Left lung (tissue), 10 donors: ENCODE results near the gene ANXA3. TPM values are rescaled to one million over a fixed set of nuclear protein-coding genes. Genes with fewer than 3 reads are reported as not detected.
"Not testable (repeated sequence)": the region's sequence is repeated elsewhere in the genome, so short reads cannot be mapped to it uniquely, and the experiment has no call there.

Experiments used
- ATAC-seq: fragments of 200-7000 bp; cut with Tn5 transposase; one replicate; pipeline ENCODE4 v1.9.1; 2020; ENCODE audit warnings: moderate library complexity
- DNase-seq, 4 donors: peaks; one replicate each; pipeline ENCODE4 v3.0.0-alpha.2; 2013 to 2020
- H3K27ac ChIP-seq, 2 donors: fragments of 200-600 bp; sonication (generic) in 1 of 2; one replicate each; pipeline versions ENCODE4 v1.5.0 to v1.8.0; 2020 to 2021
- H3K27me3 ChIP-seq, 2 donors: fragments of 200-600 bp; sonication (generic) in 1 of 2; one replicate each; pipeline versions ENCODE4 v1.5.0 to v1.8.0; 2020 to 2021
- H3K36me3 ChIP-seq, 2 donors: fragments of 200-600 bp; sonication (generic) in 1 of 2; one replicate each; pipeline versions ENCODE4 v1.5.0 to v1.8.0; 2020 to 2021
- H3K4me1 ChIP-seq, 2 donors: fragments of 200-600 bp; one replicate each; pipeline ENCODE4 v1.8.0; 2021
- H3K4me3 ChIP-seq, 2 donors: fragments of 200-600 bp; sonication (generic) in 1 of 2; one replicate each; pipeline versions ENCODE4 v1.5.0 to v1.8.0; 2020 to 2021; ENCODE audit warnings: mild to moderate bottlenecking in 1 of 2
- H3K9me3 ChIP-seq, 2 donors: fragments of 200-600 bp; sonication (generic) in 1 of 2; one replicate each; pipeline versions ENCODE4 v1.5.0 to v1.8.0; 2020 to 2021
- intact Hi-C, 2 donors: fragments of 100-400 bp; cut with DNase I; formaldehyde crosslinking; loops; one replicate each; pipeline versions ENCODE4 v1.11.2 to v1.14.2; 2022
- polyA plus RNA-seq, 6 donors: library from polyadenylated mRNA; unstranded; fragments of 120-200 nt; gene quantifications; one replicate each; pipeline ENCODE4 v1.2.1, GENCODE V29; 2013; ENCODE audit not compliant: insufficient read length in 6 of 6
- total RNA-seq, 2 donors: library from RNA; stranded (reverse); fragmentation: NEBNext Ultra II Directional; extraction: Animal tissue kit (Norgen Biotek cat#: 25700); gene quantifications; one replicate each; pipeline ENCODE4 v1.2.1, GENCODE V29; 2021
- TF ChIP-seq, protein P1 (sequence below), 2 donors: fragments of 200-600 bp; sonication (generic) in 1 of 2; IDR thresholded peaks; one replicate each; pipeline versions ENCODE4 v1.5.0 to v1.8.0; 2021; ENCODE audit warnings: antibody characterized with exemption in 2 of 2
- donor health status: DM: no; HTN: yes; CAD: no.
- donor health status: DM: no; HTN: no; CAD: no.

ANXA3 gene
- total and polyA plus RNA-seq, 8 donors, result 70.4 to 159 (median 112) TPM

DNA sequence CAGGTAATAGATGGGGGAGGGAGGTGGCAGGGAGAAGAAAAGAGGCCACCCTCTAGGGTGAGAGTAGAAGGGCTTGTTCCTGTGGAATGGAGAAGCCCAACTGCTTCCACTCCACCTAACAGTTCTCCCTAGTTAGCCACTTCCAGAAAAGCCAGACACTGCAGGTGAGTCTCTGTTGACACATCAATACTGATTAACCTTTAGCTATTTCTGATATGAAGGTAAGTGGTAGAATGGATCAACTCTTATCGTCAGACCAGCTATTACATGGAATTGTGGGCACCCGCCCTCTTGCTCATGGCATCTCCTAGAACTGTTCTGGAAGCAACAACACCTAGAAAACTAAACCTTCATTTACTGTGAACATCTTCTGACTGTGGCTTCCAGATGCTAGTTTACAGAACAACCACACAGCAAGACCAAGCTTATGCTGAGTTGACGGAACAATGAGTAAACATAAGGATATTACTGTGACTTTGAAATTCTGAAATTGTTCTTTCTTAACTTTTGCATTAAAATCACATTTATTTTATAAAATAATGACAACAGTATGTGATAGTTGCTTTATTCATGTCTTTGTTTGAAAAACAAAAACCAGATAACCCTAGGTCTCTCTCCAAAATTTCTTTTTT, 44.7 kb downstream of the ANXA3 start:
- TF ChIP-seq, protein P1, sequence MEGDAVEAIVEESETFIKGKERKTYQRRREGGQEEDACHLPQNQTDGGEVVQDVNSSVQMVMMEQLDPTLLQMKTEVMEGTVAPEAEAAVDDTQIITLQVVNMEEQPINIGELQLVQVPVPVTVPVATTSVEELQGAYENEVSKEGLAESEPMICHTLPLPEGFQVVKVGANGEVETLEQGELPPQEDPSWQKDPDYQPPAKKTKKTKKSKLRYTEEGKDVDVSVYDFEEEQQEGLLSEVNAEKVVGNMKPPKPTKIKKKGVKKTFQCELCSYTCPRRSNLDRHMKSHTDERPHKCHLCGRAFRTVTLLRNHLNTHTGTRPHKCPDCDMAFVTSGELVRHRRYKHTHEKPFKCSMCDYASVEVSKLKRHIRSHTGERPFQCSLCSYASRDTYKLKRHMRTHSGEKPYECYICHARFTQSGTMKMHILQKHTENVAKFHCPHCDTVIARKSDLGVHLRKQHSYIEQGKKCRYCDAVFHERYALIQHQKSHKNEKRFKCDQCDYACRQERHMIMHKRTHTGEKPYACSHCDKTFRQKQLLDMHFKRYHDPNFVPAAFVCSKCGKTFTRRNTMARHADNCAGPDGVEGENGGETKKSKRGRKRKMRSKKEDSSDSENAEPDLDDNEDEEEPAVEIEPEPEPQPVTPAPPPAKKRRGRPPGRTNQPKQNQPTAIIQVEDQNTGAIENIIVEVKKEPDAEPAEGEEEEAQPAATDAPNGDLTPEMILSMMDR (IDR thresholded peaks at IDR 0.05), result no peak
- no peak overlapping the region for H3K4me3 ChIP-seq
- no peaks in the 10 kb centered on the region for H3K27me3 ChIP-seq
- intact Hi-C loops, result no loop called here
- H3K27ac ChIP-seq, result no peak overlapping the region
- ATAC-seq (peak; percentile 23), DNase-seq (no peak)
- no peaks in the 10 kb centered on the region for H3K9me3 ChIP-seq
- H3K4me1 ChIP-seq, result no peaks in the 10 kb centered on the region
- peaks cover 0 to 89% of the 10 kb centered on the region in 2 donors for H3K36me3 ChIP-seq

GRCh38 chr4:78598431-78598830, 46.9 kb downstream of the ANXA3 start:
- H3K27ac ChIP-seq, intact Hi-C loops, H3K9me3 ChIP-seq, H3K4me1 ChIP-seq, H3K27me3 ChIP-seq, ATAC-seq, H3K4me3 ChIP-seq: not testable (repeated sequence)
- peak in 1 of 4 donors; percentile 59 for DNase-seq
- H3K36me3 ChIP-seq, result peaks cover 0 to 92% of the 10 kb centered on the region in 2 donors

- Histone ChIP-seq H3K27ac (no peak overlapping the region), H3K9me3 (no peaks in the 10 kb centered on the region), H3K4me3 (no peak overlapping the region), H3K36me3 (peaks cover 0 to 92% of the 10 kb centered on the region in 2 donors), H3K27me3 (no peaks in the 10 kb centered on the region), H3K4me1 (no peaks in the 10 kb centered on the region)
- ATAC-seq (no peak), DNase-seq (no peak)
- intact Hi-C loops, result no loop called here
- TF ChIP-seq, protein P1 (IDR thresholded peaks at IDR 0.05), result no peak
Observed at GRCh38 chr4:78599147-78599546, 47.6 kb downstream of the ANXA3 start.

DNA sequence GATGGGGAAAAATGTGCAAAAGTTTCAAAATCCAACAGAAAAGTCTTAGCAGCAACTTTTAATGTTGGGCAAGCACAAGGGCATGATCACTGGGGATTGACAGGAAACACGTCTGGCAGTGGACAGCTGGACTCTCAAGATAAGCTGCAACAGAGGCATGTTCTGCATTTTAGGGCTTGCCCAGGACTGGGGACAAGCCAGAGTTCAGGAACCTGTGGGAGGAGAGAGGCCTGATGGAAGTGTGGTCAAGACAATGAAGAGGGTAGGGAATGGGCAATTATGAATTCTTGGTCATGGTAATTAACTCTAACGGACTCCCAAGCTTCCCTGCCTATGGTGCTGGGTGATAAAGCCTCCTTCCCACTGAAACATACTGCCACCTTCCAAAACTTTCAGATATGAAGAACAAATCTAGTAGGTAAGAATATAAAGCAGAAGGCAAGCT, 48.4 kb downstream of the ANXA3 start:
- peaks cover 0 to 92% of the 10 kb centered on the region in 2 donors for H3K36me3 ChIP-seq
- intact Hi-C loops, result no loop called here
- no peak overlapping the region for H3K27ac ChIP-seq
- H3K4me1 ChIP-seq, result no peaks in the 10 kb centered on the region
- DNase-seq (no peak), ATAC-seq (no peak)
- H3K4me3 ChIP-seq, result no peak overlapping the region
- no peaks in the 10 kb centered on the region for H3K9me3 ChIP-seq
- TF ChIP-seq, protein P1 (IDR thresholded peaks at IDR 0.05), result no peak
- no peaks in the 10 kb centered on the region for H3K27me3 ChIP-seq

GRCh38 chr4:78601013-78601412, 49.4 kb downstream of the ANXA3 start:
- ATAC-seq, result no peak
- H3K36me3 ChIP-seq, result peaks cover 0 to 92% of the 10 kb centered on the region in 2 donors
- H3K9me3 ChIP-seq, result no peaks in the 10 kb centered on the region

More at GRCh38 chr4:78601013-78601412, 49.4 kb downstream of the ANXA3 start:
- Histone ChIP-seq H3K27me3 (no peaks in the 10 kb centered on the region), H3K4me1 (no peaks in the 10 kb centered on the region), H3K4me3 (no peak overlapping the region), H3K27ac (no peak overlapping the region)
- no peak for DNase-seq
- TF ChIP-seq, protein P1 (IDR thresholded peaks at IDR 0.05), result no peak
- intact Hi-C loops, result no loop called here
